ENCODE data around the gene GLUD2. TPM values are rescaled to one million over a fixed set of nuclear protein-coding genes. Genes with fewer than 3 reads are reported as not detected.

Gene GLUD2
- total RNA-seq, 1 experiment from 2014 or later, result 0.22 TPM

- TF ChIP-seq ZBTB33 (IDR thresholded peaks at IDR 0.05; ENCODE audit: extremely low read depth, insufficient replicate concordance, low read length) (no peak), MAX (IDR thresholded peaks at IDR 0.05) (no peak), EGR1 (IDR thresholded peaks at IDR 0.05; ENCODE audit: low read depth) (no peak), CTCF (IDR thresholded peaks at IDR 0.05 in 2 of 3, conservative IDR thresholded peaks at IDR 0.05 in 1 of 3; ENCODE audit: borderline replicate concordance in 1 of 3, insufficient read depth in 1 of 3, low read depth in 2 of 3, low read length in 2 of 3) (no peak), CBX3 (IDR thresholded peaks at IDR 0.05; ENCODE audit: low read depth) (no peak), SP1 (IDR thresholded peaks at IDR 0.05; ENCODE audit: low read depth) (no peak), POLR2AphosphoS5 (IDR thresholded peaks at IDR 0.05; ENCODE audit: low read depth, low read length) (no peak)
These were observed 11.3 kb upstream of the GLUD2 start (continued) for GRCh38 chrX:121036137-121036536.

GRCh38 chrX:121036951-121037350 lies 10.5 kb upstream of the GLUD2 start:
- Histone ChIP-seq H4K20me1 (ENCODE audit: insufficient read depth) (no peaks in the 10 kb centered on the region), H3K27me3 (ENCODE audit: insufficient read depth, low read length) (no peaks in the 10 kb centered on the region), H3K36me3 (ENCODE audit: control insufficient read depth in 1 of 2, insufficient read depth in 2 of 2, low read length in 2 of 2) (no peaks in the 10 kb centered on the region), H3K4me2 (ENCODE audit: low read length) (no peak overlapping the region), H3K4me3 (replicated peaks in 1 of 2; ENCODE audit: low read depth in 1 of 2, low read length in 2 of 2) (no peak overlapping the region), H2AFZ (ENCODE audit: low read depth, low read length, poor library complexity, severe bottlenecking) (no peak overlapping the region), H3K9me3 (ENCODE audit: control insufficient read depth in 1 of 2, insufficient read depth in 1 of 2, low read depth in 1 of 2, low read length in 2 of 2) (no peaks in the 10 kb centered on the region), H3K79me2 (ENCODE audit: insufficient read depth, low read length) (no peaks in the 10 kb centered on the region), H3K9ac (ENCODE audit: low read length) (no peak overlapping the region), H3K4me1 (ENCODE audit: control insufficient read depth in 1 of 2, insufficient read depth in 2 of 2, low read length in 2 of 2) (no peaks in the 10 kb centered on the region), H3K9me2 (ENCODE audit: insufficient read depth) (no peaks in the 10 kb centered on the region), H3K27ac (ENCODE audit: low read depth, low read length) (no peak overlapping the region)
- ATAC-seq, result no peak
- POLR2A ChIA-PET, result no interaction called here
- CTCF ChIA-PET, result no interaction called here
- TF ChIP-seq REST (IDR thresholded peaks at IDR 0.05; ENCODE audit: low read depth) (no peak), POLR2AphosphoS5 (IDR thresholded peaks at IDR 0.05; ENCODE audit: low read depth, low read length) (no peak), EGR1 (IDR thresholded peaks at IDR 0.05; ENCODE audit: low read depth) (no peak), ZBTB33 (IDR thresholded peaks at IDR 0.05; ENCODE audit: extremely low read depth, insufficient replicate concordance, low read length) (no peak), SIN3A (IDR thresholded peaks at IDR 0.05; ENCODE audit: low read depth) (no peak), SP1 (IDR thresholded peaks at IDR 0.05; ENCODE audit: low read depth) (no peak), MAX (IDR thresholded peaks at IDR 0.05) (no peak), ELF1 (IDR thresholded peaks at IDR 0.05; ENCODE audit: borderline replicate concordance, low read depth) (no peak)
- intact Hi-C loops (cut with micrococcal nuclease), result no loop called here
- no peak for DNase-seq (ENCODE audit: low read depth, low spot score)
- RAD21 ChIA-PET (ENCODE audit: low non-redundant PET in 1 of 2, low total read pairs in 2 of 2, uncharacterized antibody in 2 of 2, unreplicated experiment in 2 of 2), result no interaction called here
- BruUV-seq (replicated peaks), result no TSS peak
